ENCODE measurements around the gene POPDC3. TPM values are rescaled to one million over a fixed set of nuclear protein-coding genes. Genes with fewer than 3 reads are reported as not detected.

The POPDC3 gene
- total RNA-seq, 1 experiment from 2014 or later, result 5.7 TPM

- H3K27ac ChIP-seq (ENCODE audit: insufficient read length, low read depth, low read length), result no peak overlapping the region
- DNase-seq, result no peak
- Mint-ChIP-seq H3K4me3 (peak overlapping the region; percentile 8 to 83; a peak in 3 of 5 replicates), H3K27me3 (ENCODE audit: low read depth) (peaks cover 25% of the 10 kb centered on the region), H3K4me1 (peaks cover 23 to 38% of the 10 kb centered on the region in 2 experiments), H3K9me3 (no peaks in the 10 kb centered on the region; a peak in 1 of 5 replicates), H3K27ac (no peak overlapping the region), H3K36me3 (ENCODE audit: insufficient read depth in 1 of 3, low read depth in 3 of 3) (no peaks in the 10 kb centered on the region; a peak in 1 of 7 replicates)
- no peak overlapping the region for H3K9ac ChIP-seq (ENCODE audit: extremely low read depth, insufficient read length, low read length)
- H2AK5ac ChIP-seq (ENCODE audit: insufficient read length, low read length), result no peak overlapping the region
- no peak overlapping the region for H2BK20ac ChIP-seq (ENCODE audit: low read depth, low read length, poor library complexity, severe bottlenecking)
- WGBS (ENCODE audit: extremely low coverage, insufficient read length, low lambda C conversion rate), result no CpG with 5 or more reads among the region's 1 CpG
- H3K9me3 ChIP-seq (ENCODE audit: control insufficient read depth, low read depth, low read length), result no peaks in the 10 kb centered on the region
- no peak overlapping the region for H2BK12ac ChIP-seq (ENCODE audit: insufficient read length, low read depth, low read length)
- H3K23me2 ChIP-seq (ENCODE audit: insufficient read length, low read depth, low read length, poor library complexity, severe bottlenecking), result peaks cover 7% of the 10 kb centered on the region
- no peaks in the 10 kb centered on the region for H3K79me1 ChIP-seq (ENCODE audit: insufficient read depth, low read depth, low read length, poor library complexity, severe bottlenecking)
- H4K91ac ChIP-seq (ENCODE audit: insufficient read length, low read depth, low read length), result no peak overlapping the region
- no peak overlapping the region for H3K18ac ChIP-seq (ENCODE audit: insufficient read length, low read depth, low read length)
- H4K5ac ChIP-seq (ENCODE audit: insufficient read length, low read depth, low read length), result no peak overlapping the region
- no peak overlapping the region for H2BK15ac ChIP-seq (ENCODE audit: low read depth, low read length)
- no peak for TF ChIP-seq CTCF (conservative IDR thresholded peaks at IDR 0.05)
- H3K56ac ChIP-seq (ENCODE audit: insufficient read length, low read depth, low read length), result no peak overlapping the region
- H3K23ac ChIP-seq (ENCODE audit: insufficient read length, low read depth, low read length), result no peak overlapping the region
- no peaks in the 10 kb centered on the region for H4K20me1 ChIP-seq (ENCODE audit: control insufficient read depth, insufficient read depth, insufficient read length)
- no peak overlapping the region for H3T11ph ChIP-seq (ENCODE audit: low read length)
- H3K79me2 ChIP-seq (ENCODE audit: insufficient read depth, low read length), result no peaks in the 10 kb centered on the region
- H3K14ac ChIP-seq (ENCODE audit: insufficient read depth, low read length), result no peak overlapping the region
- H4K8ac ChIP-seq (replicated peaks; ENCODE audit: insufficient read length, low read depth, low read length), result no peak overlapping the region
- H3K4ac ChIP-seq (ENCODE audit: low read depth, low read length), result no peak overlapping the region
- H2AFZ ChIP-seq (ENCODE audit: low read length), result no peak overlapping the region
- peaks cover 2% of the 10 kb centered on the region; the same call in 1 of the 2 replicates for H3K4me1 ChIP-seq (ENCODE audit: insufficient read depth, low read length)
- no peak overlapping the region for H3K4me2 ChIP-seq (ENCODE audit: insufficient read depth, insufficient read length, low read length)
- H2BK5ac ChIP-seq (ENCODE audit: insufficient read length, low read length), result no peak overlapping the region
- H2BK120ac ChIP-seq (ENCODE audit: low read depth, low read length, poor library complexity, severe bottlenecking), result no peak overlapping the region
- H3K27me3 ChIP-seq (ENCODE audit: insufficient read depth, low read length), result no peaks in the 10 kb centered on the region; the same call in 1 of the 2 replicates
Measured at GRCh38 chr6:105178110-105178509, 1.7 kb downstream of the POPDC3 start.
